Inflammatory macrophage (primary cell): ENCODE results near the gene ANTKMT.

Experiments
- DNase-seq, 2 donors: peaks; one replicate each; pipeline ENCODE4 v3.0.0-alpha.2; 2020 to 2022
- total RNA-seq, 18 experiments: gene quantifications; one replicate each; lab custom pipeline; 2026; ENCODE audit warnings: mixed read lengths in 6 of 18, inconsistent platforms in 2 of 18; lab: John Stamatoyannopoulos, UW

Gene ANTKMT
- 4.5 to 35.0 (median 13.0) reads per million in 18 experiments for total RNA-seq

DNA sequence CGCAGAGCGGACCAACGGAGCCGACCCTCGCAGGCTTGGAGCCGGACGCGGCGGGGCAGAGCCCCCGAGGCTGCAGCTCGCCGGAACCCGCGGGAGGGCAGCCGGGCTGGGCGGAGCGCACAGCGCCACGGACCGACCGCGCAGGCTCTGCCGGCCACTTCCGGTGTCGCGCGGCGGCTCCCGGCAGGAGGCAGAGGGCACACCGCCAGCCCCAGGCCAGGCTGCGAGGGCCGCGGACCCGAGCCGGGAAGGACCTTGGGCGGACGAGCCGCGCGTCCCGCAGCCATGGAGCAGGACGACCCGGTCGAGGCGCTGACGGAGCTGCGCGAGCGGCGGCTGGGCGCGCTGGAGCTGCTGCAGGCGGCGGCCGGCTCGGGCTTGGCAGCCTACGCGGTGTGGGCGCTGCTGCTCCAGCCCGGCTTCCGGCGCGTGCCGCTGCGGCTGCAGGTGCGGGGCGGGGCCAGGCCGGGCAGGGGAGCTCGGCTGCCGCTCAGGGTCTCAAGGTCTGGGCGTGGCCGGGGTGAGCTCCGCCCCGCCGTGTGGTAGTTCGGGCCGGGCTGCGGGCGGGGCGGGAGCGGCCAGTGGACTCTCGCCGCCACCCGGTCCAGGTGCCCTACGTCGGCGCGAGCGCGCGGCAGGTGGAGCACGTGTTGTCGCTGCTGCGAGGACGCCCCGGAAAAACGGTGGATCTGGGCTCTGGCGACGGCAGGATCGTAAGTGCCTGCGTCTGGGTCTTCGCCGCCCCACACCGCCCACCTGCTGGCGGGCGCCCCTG is at the start of gene ANTKMT:
Gene ANTKMT (plus strand): TSS at position 157 of the 775 bp plus-strand sequence. CDS start 129 bp downstream, at position 286.
- DNase-seq = peak; percentile 57 to 79

GRCh38 chr16:671353-672131 is 49.4 kb upstream of the ANTKMT start:
- DNase-seq = no peak

GRCh38 chr16:672371-672770 is 48.6 kb upstream of the ANTKMT start:
- no peak for DNase-seq

DNA sequence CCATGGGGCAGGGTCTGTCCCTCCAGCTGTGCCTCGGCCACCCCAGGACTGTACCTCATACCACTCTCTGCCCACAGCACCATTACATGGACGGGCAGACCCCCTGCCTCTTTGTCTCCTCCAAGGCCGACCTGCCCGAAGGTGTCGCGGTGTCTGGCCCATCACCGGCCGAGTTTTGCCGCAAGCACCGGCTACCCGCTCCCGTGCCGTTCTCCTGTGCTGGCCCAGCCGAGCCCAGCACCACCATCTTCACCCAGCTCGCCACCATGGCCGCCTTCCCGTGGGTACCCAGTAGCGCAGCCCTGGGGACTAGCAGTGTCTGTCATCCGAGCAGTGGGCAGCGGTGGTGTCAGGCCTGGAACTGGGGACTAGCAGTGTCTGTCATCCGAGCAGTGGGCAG is 48.1 kb upstream of the ANTKMT start:
- DNase-seq = no peak

DNA sequence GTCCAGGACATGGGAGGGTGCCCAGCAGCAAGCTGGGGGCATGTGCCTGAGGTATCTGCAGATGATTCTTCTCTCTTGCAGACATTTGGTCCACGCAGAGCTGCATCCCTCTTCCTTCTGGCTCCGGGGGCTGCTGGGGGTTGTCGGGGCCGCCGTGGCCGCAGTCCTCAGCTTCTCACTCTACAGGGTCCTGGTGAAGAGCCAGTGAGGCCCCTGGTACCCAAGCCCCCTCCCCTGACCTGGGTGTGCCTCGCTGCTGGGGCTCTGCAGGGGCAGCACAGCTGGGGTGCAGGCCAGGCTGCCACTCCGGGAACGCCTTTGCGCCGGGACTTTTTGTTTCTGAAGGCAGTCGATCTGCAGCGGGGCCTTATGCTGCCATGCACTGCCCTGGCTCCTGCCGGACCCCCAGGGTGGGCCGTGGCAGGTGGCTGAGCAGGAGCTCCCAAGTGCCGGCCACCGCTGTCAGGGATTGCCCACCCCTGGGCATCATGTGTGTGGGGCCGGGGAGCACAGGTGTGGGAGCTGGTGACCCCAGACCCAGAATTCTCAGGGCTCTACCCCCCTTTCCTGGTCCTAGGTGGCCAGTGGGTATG is 47.5 kb upstream of the ANTKMT start:
- DNase-seq = no peak

- no peak for DNase-seq
Measured at GRCh38 chr16:674214-674881, 46.6 kb upstream of the ANTKMT start.

- peak; percentile 15 to 58 for DNase-seq
Measured at GRCh38 chr16:674968-675883, 45.7 kb upstream of the ANTKMT start, which contains the start of gene RHBDL1. RHBDL1 (plus strand) TSS chr16:675671; CDS start chr16:675791, 120 bp downstream.

DNA sequence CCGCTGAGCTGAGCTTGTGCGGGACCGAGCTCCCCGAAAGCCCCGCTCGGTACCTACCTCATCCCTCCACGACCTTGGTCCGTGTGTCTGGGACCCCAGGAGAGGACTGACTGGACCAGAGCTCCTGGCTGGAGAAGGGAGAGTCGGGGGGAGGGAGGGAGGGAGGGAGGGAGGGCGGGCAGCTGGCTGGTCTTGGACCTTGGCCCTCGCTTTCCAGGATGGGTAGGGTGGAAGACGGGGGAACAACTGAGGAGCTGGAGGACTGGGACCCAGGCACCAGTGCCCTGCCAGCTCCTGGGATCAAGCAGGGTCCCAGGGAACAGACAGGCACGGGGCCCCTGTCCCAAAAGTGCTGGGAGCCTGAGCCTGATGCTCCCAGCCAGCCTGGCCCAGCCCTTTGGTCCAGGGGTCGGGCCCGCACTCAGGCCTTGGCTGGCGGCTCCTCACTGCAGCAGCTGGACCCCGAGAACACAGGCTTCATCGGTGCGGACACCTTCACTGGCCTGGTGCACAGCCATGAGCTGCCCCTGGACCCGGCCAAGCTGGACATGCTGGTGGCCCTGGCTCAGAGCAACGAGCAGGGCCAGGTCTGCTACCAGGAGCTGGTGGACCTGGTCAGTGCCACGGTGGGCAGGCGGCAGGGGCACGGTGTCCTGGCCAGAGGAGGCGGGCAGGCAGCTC is 44.9 kb upstream of the ANTKMT start:
- DNase-seq = no peak

DNA sequence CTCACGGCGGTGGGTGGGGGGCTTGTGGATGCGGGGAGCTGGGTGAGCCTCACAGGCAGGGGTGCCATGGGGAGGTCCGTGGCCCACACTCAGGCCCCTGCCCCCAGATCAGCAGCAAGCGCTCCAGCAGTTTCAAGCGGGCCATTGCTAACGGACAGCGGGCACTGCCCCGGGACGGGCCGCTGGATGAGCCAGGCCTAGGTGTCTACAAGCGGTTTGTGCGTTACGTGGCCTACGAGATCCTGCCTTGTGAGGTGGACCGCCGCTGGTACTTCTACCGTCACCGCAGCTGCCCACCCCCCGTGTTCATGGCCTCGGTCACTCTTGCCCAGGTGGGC is 44.4 kb upstream of the ANTKMT start:
- DNase-seq = no peak

- no peak for DNase-seq
Measured at GRCh38 chr16:676913-677312, 44.0 kb upstream of the ANTKMT start.

DNA sequence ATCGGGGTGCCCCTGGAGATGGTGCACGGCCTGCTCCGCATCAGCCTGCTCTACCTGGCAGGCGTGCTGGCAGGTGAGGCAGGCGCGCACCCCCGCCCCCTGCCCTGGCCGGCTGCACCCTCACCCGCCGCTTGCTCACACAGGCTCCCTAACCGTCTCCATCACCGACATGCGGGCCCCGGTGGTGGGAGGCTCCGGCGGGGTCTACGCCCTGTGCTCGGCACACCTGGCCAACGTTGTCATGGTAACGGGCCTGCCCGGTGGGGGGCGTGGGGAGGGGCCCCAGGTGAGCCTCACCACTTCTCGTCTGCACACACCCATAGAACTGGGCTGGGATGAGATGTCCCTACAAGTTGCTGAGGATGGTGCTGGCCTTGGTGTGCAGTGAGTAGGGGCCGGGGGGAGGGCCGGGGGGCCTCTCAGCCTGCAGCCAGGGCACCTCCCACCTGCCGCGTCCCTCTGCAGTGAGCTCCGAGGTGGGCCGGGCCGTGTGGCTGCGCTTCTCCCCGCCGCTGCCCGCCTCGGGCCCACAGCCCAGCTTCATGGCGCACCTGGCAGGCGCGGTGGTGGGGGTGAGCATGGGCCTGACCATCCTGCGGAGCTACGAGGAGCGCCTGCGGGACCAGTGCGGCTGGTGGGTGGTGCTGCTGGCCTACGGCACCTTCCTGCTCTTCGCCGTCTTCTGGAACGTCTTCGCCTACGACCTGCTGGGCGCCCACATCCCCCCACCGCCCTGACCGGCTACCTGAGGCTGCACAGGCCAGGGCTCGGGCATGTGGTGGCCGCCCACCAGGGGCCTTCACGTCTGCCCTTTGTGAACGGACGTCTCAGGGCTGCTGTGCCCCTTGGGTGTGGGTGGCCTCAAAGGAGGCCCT is 43.4 kb upstream of the ANTKMT start:
- DNase-seq = no peak

- no peak for DNase-seq
Measured at GRCh38 chr16:678209-678857, 42.6 kb upstream of the ANTKMT start.

DNA sequence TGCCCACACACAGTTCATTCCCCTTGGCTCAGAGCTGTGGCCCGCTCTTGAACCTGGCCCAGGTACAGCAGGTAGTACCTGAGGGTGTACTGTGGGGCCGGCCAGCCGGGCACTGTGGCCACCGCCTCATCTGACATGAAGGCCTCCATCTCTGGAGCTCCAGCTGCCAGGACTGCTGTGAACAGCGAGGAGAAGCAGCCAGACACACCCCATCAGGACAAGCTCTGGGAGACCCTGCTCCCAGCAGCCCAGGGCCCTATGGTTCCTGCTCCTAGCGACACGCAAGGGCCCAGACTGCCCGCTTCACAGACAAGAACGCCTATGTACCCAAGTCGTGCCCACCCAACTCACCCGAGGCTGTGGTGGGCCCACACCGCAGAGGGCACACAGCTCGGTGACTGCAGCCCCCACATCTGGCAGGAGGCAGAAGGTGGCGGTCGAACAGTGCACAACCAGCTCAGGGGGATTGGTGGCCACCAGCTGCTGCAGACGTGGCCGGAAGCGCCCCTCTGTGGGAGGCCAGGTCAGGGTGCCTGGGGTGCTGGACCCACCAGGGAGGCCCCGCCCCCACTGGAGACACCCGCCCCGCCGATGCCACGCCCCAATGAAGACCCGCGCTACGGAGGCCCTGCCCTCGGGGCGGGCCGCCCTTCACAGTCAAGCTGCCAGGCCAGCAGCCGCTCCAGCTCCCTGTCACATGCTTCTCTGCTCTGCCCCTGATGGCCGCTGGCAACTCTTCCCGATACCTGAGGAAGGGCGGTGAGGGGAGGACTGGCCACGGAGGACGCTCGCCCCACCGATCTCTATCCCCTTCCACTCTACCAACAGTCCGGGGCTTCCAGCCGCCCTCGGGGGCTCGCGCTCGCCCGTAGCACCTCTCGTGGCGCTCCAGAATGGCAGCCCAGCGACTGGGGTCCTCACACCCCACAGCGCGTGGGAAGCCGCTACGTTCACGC is 41.8 kb upstream of the ANTKMT start:
- DNase-seq = peak; percentile 43 to 63

GRCh38 chr16:679814-680624 is 40.9 kb upstream of the ANTKMT start, which contains the start of gene STUB1:
STUB1 (plus strand) TSS chr16:680410; CDS start chr16:680526, 116 bp downstream.
- DNase-seq = peak; percentile 84 to 95

DNA sequence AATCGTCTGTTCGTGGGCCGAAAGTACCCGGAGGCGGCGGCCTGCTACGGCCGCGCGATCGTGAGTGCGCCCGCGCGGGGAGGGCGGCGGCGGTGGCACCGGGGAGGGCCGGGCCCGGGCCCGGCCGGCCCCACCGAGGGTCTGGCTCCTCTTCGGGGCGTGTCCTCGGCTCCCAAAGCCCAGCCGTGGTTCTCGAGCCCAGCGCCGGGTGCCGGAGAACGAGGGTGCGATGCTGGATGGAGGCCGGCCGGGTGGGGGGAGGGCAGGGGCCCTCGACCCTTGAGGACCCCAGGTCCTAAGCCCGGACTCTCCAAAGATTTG is 40.4 kb upstream of the ANTKMT start:
- no peak for DNase-seq

- DNase-seq = peak; percentile 4 to 56
Measured at GRCh38 chr16:680967-681745, 39.8 kb upstream of the ANTKMT start.
